Parathyroid adenoma (tissue), 2 donors: ENCODE results near the gene WNT7A.

Source experiments
- H2AFZ ChIP-seq: fragments of 300-600 bp; sonication (generic); one replicate; pipeline ENCODE4 v1.7.0; 2017; ENCODE audit warnings: antibody characterized with exemption, mild to moderate bottlenecking
- H3K27ac ChIP-seq: fragments of 300-600 bp; sonication (generic); one replicate; pipeline ENCODE4 v1.7.0; 2017
- H3K27me3 ChIP-seq: fragments of 300-600 bp; sonication (generic); one replicate; pipeline ENCODE4 v1.7.0; 2017; ENCODE audit warnings: low read length; ENCODE audit not compliant: control insufficient read depth, insufficient read depth
- H3K36me3 ChIP-seq: fragments of 300-600 bp; sonication (generic); one replicate; pipeline ENCODE4 v1.7.0; 2017; ENCODE audit warnings: low read length; ENCODE audit not compliant: control insufficient read depth, insufficient read depth
- H3K4me1 ChIP-seq: fragments of 300-600 bp; sonication (generic); one replicate; pipeline ENCODE4 v1.7.0; 2017; ENCODE audit warnings: control low read depth
- H3K4me2 ChIP-seq: fragments of 300-600 bp; sonication (generic); one replicate; pipeline ENCODE4 v1.7.0; 2017; ENCODE audit warnings: low read length
- H3K4me3 ChIP-seq: fragments of 300-600 bp; sonication (generic); one replicate; pipeline ENCODE4 v1.7.0; 2017; ENCODE audit warnings: low read depth, low read length
- H3K79me2 ChIP-seq: fragments of 300-600 bp; sonication (generic); one replicate; pipeline ENCODE4 v1.7.0; 2017; ENCODE audit warnings: control low read depth
- H3K9ac ChIP-seq: fragments of 300-600 bp; sonication (generic); one replicate; pipeline ENCODE4 v1.7.0; 2017; ENCODE audit warnings: mild to moderate bottlenecking
- H3K9me3 ChIP-seq: fragments of 300-600 bp; sonication (generic); one replicate; pipeline ENCODE4 v1.7.0; 2017; ENCODE audit warnings: low read length; ENCODE audit not compliant: control insufficient read depth
- CTCF ChIP-seq: fragments of 300-600 bp; sonication (generic); IDR thresholded peaks from one replicate; pipeline ENCODE4 v1.7.0; 2017; ENCODE audit warnings: antibody characterized with exemption, mild to moderate bottlenecking
- donor health status: primary hyperparathyroidism.

Gene WNT7A

GRCh38 chr3:13811614-13812013 lies 68.3 kb downstream of the WNT7A start:
- TF ChIP-seq CTCF = no peak
- no peaks in the 10 kb centered on the region for H3K9me3 ChIP-seq
- no peak overlapping the region for H2AFZ ChIP-seq
- H3K79me2 ChIP-seq = no peaks in the 10 kb centered on the region
- no peak overlapping the region for H3K9ac ChIP-seq
- H3K27me3 ChIP-seq = no peaks in the 10 kb centered on the region
- no peaks in the 10 kb centered on the region for H3K4me1 ChIP-seq
- no peaks in the 10 kb centered on the region for H3K36me3 ChIP-seq
- H3K27ac ChIP-seq = no peak overlapping the region
- H3K4me2 ChIP-seq = no peak overlapping the region
- H3K4me3 ChIP-seq = no peak overlapping the region

- H3K9ac ChIP-seq = no peak overlapping the region
- TF ChIP-seq CTCF = no peak
- H3K27me3 ChIP-seq = no peaks in the 10 kb centered on the region
- no peak overlapping the region for H2AFZ ChIP-seq
- H3K27ac ChIP-seq = no peak overlapping the region
- no peak overlapping the region for H3K4me3 ChIP-seq
- H3K36me3 ChIP-seq = no peaks in the 10 kb centered on the region
- no peaks in the 10 kb centered on the region for H3K79me2 ChIP-seq
- no peaks in the 10 kb centered on the region for H3K9me3 ChIP-seq
- H3K4me2 ChIP-seq = no peak overlapping the region
- H3K4me1 ChIP-seq = no peaks in the 10 kb centered on the region
Measured at GRCh38 chr3:13808550-13808949, 71.3 kb downstream of the WNT7A start.

- Histone ChIP-seq H3K4me2 (no peak overlapping the region), H3K27me3 (no peaks in the 10 kb centered on the region), H3K36me3 (no peaks in the 10 kb centered on the region), H3K79me2 (no peaks in the 10 kb centered on the region), H3K4me3 (no peak overlapping the region), H3K4me1 (no peaks in the 10 kb centered on the region), H3K27ac (no peak overlapping the region), H3K9me3 (no peaks in the 10 kb centered on the region), H2AFZ (no peak overlapping the region), H3K9ac (no peak overlapping the region)
- no peak for TF ChIP-seq CTCF
Measured at GRCh38 chr3:13801361-13802204, 78.3 kb downstream of the WNT7A start.

GRCh38 chr3:13800064-13800463 lies 79.8 kb downstream of the WNT7A start:
- H3K27me3 ChIP-seq = no peaks in the 10 kb centered on the region
- H3K4me2 ChIP-seq = no peak overlapping the region
- no peak overlapping the region for H3K4me3 ChIP-seq
- no peaks in the 10 kb centered on the region for H3K9me3 ChIP-seq
- H3K9ac ChIP-seq = no peak overlapping the region
- no peaks in the 10 kb centered on the region for H3K36me3 ChIP-seq
- no peaks in the 10 kb centered on the region for H3K4me1 ChIP-seq
- TF ChIP-seq CTCF = no peak
- no peak overlapping the region for H2AFZ ChIP-seq
- H3K79me2 ChIP-seq = no peaks in the 10 kb centered on the region
- H3K27ac ChIP-seq = no peak overlapping the region

- no peaks in the 10 kb centered on the region for H3K36me3 ChIP-seq
- no peak for TF ChIP-seq CTCF
- H3K4me1 ChIP-seq = no peaks in the 10 kb centered on the region
- H3K9me3 ChIP-seq = no peaks in the 10 kb centered on the region
- no peak overlapping the region for H3K27ac ChIP-seq
- no peak overlapping the region for H3K9ac ChIP-seq
- H3K79me2 ChIP-seq = no peaks in the 10 kb centered on the region
- H3K27me3 ChIP-seq = no peaks in the 10 kb centered on the region
- no peak overlapping the region for H3K4me2 ChIP-seq
- H2AFZ ChIP-seq = no peak overlapping the region
- no peak overlapping the region for H3K4me3 ChIP-seq
Measured at GRCh38 chr3:13798401-13798800, 81.5 kb downstream of the WNT7A start.
